ENCODE results near the gene SLIT3.
"Not testable (repeated sequence)": the region's sequence is repeated elsewhere in the genome, so short reads cannot be mapped to it uniquely, and the experiment has no call there.

SLIT3 gene

DNA sequence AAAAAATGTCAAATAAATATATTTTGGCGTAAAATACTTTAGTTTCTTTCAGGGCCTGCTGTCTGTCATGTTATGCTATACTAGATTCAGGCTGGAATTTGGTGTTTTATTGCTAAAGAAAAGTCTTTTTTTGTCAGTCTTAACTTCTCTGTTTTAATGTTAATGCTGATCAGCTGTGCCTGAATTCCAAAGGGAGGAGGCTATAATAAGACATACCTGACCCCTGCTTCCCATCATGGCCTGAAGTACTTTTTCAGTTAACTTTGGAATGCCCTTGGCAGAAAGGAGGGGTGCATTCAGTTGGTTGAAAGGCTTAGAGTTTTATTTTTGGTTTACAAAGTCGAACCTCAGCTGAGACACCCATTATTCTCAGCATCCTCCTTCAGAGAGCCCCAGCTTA lies 663.7 kb downstream of the SLIT3 start:
- no peak for DNase-seq (ENCODE audit: low read depth)

DNA sequence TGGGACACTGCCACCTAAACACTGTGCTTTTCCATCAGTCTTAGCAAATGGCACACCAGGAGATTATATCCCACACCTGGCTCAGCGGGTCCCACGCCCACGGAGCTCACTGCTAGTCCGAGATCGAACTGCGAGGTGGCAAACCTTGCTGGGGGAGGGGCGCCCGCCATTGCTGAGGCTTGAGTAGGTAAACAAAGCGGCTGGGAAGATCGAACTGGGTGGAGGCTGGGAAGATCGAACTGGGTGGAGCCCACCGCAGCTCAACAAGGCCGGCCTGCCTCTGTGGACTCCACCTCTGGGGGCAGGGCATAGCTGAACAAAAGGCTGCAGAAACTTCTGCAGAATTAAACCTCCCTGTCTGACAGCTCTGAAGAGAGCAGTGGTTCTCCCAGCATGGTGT lies 670.0 kb downstream of the SLIT3 start:
- DNase-seq (ENCODE audit: low read depth) = not testable (repeated sequence)

DNA sequence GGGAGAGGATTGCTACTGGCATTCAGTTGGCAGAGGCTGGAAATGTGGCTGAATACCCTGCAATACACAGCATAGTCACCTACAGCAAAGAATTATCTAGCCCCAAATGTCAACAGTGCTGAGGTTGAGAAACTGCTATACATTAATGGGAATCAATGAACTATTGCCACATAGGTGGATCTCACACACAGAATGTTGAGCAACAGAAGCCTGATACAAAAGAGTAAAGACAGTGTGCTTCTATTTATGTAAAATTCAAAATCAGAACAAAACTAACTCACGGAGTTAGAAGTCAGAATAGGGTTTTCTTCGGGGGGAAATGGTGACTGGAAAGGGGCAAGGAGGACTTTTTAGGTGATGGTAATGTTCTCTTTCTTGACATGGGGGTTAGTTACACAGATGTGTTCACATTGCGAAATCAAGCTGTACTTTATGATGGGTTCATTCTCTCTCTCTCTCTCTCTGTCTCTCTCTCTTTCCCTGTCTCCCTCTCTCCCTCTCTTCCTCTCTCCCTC lies 676.0 kb downstream of the SLIT3 start:
- no peak for DNase-seq (ENCODE audit: low read depth)

DNA sequence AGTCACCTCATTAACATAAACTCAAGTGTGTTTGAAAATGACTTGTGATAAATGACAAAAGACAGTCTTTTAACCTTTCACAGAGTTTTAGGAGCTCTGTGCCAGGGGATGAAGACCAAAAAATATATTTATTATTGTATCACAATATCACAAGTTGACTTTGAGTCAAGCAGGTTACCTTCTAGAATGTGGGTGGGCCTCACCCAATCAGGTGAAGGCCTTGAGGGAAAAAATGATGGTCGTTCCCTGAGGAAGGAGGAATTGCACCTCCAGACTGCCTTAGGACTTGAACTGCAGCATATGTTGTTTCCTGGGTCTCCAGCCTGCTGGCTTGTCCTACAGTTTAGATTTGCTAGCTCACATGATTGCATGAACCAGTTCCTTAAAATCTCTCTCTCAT lies 680.1 kb downstream of the SLIT3 start:
- no peak for DNase-seq (ENCODE audit: low read depth)

DNA sequence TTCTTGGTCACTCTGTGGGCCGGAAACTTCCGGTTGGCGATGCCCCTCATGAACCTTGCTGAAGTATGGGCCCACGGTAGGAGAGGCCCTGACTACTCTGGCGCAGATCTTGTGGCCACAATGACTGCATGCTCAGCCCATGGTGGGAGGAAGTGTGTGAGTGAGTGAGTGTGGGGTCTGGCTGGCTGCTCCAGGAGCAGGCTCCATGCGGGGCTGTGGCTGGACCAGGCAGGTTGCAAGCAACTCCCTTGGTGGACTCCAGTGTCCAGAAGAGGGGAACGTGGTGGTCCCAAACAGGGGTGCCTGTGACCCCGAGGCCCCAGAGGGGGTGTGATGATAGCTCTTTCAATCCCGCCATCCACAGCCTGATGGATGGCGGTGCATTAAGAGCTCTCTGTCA lies 686.3 kb downstream of the SLIT3 start:
- DNase-seq (ENCODE audit: low read depth) = no peak

DNA sequence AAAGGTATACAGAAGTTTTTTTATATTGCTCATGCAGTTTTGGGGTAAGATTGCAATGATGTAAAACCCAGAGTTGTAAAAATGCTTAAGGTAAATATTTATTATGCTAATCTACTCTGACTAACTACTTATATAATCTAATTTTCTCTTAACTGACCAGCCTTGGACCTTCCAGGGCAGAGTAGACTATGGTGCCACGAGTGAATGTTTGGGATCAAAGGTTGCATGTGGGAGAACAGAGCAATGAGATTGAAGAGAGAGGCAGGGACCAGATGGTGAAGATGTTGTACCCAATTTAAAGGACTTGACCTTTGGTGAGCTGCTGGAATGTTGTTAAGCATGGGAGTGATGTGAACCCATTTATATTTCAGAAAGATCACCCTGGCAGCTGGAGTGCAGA lies 686.9 kb downstream of the SLIT3 start:
- DNase-seq (ENCODE audit: low read depth) = no peak

DNA sequence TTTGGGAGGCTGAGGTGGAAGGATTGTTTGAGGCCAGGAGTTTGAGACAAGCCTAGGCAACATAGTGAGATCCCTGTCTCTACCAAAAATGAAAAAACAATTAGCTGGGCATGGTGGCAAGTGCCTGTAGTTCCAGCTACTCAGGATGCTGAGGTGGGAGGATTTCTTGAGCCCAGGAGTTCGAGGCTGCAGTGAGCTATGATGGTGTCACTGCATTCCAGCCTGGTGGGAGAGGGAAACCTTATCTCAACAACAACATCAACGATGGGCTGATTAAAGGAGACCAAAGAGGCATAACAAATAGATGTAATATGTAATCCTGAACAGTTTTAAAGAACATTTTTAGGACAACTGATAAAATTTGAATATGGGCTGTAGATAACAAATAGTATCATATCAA lies 687.5 kb downstream of the SLIT3 start:
- DNase-seq (ENCODE audit: low read depth) = no peak

DNA sequence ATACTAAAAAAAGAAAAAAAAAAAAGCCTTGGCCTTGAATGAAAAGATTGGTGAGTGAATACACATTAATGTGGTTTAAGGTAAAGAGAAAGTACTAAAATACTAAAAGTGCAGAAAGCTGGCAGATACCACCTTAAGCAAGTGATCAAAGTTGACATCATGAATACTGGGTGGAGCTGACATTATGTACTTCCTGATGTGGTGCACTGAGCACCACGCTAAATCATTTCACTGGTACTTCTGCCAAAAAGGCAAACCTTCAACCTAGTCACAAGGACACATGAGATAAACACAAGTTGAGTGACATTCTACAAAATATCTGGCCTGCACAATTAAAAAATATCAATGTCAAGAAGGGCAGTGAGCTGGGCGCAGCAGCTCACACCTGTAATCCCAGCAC lies 687.9 kb downstream of the SLIT3 start:
- no peak for DNase-seq (ENCODE audit: low read depth)

DNA sequence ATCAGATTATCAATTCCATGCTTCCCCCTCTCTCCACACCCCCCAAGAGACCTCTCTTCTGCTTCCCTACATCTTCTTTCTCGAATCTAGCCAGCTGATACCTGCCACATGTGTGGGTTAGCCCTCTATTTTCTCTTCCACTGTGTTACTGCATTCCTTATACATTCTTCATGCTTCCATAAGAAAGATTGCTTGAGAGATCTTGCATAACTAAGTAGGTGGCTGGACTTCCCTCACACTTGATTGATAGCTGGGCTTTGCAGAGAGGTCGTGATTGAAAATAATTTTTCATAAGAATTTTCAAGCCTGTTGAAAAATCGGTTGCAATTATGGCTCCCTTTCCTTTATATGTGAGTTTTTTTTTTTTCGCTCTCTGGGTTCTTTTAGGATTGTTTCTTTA lies 688.8 kb downstream of the SLIT3 start:
- no peak for DNase-seq (ENCODE audit: low read depth)
